ENCODE results near the gene SMTNL2.
A peak's percentile ranks its signal among the peaks of the same experiment; 100 is the strongest.

SMTNL2 gene

DNA sequence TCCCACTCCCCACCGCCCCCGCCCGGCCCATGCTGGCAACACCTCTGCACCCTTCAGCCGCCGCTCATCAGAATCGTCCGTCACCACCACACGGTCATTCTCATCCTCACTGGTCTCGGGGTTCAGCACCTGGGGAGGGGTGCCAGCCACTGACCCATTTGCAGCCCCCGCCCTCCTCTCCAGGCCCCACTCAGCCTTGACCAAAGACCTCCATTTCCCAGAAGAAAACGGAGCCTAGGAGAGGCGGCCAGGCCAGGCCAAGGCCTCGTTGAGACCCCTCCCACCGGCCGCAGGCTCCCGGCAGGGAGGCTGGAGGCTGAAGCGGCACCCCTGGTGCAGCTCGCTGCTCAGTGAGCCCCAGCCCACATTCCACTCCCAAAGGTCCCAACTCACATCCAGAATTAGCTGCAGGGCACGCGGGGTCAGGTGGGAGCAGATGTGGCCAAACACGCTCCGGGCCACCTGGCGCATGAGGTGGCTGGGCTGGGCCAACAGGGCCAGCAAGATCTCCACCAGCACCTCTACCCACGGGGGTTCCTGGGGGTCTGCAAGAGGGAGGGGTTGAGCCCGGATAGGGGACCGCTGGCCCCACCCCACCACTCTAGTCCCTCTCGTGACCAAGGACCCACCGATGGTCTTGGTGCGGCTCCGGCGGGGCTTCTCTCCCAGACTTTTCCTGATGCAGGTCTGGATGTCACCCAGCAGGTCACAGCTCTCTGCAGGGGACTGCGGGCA is 38.9 kb upstream of the SMTNL2 start:
- DNase-seq (ENCODE audit: low spot score): no peak

DNA sequence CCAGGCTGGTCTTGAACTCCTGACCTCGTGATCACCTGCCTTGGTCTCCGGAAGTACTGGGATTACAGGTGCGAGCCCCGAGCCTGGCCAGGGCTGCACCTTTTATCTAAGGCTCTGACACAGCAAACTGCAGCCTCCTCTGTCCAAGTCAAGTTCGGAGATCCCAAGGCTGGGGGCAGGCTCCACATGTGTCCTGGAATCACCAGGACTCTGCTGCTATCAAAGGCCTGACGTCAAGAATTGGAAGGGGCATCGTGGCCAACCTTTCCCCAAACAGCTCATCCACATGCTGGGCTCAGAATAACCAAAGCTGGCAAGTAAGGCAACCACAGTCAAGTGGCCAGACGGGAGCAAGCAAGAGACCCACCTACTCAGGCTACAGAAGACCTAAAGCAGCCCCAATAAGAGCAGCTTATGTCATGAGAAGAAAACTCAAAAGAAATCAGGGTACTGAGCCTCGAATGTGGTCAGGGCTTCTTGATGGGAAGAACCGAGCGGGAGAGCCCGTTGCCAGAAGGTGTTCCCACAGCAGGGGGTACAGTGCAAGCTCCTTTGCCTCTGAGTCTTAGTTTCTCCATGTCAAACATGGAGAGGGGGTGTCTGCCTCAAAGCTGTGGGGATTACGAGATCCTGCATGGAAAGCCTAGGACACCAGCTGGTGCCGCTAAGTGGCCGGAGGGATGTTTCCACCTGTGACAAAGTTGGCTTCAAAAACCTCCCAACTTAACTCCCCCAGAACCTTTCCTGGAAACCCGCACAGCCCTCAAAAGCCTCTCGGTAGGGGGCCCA is 37.0 kb upstream of the SMTNL2 start:
- DNase-seq (ENCODE audit: low spot score): no peak

DNA sequence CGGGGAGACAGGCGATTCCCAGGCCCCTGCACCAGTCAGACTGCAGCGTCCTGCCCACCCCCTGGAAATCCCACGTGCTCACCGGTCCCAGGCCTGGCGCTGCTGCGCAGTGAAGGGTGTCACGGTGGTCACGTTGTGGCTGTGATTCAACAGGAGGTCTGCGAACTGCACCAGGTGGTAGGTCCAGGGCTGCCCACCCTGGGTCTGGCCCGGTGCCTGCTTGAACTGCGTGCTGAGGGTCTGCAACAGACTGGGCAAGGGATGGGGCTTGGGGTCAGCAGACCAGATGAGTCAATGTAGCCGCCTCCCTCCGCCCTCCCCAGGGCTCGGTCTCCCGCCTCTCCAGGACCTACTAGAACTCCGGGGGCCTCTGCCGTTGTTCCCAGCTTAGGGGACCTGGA is 36.3 kb upstream of the SMTNL2 start:
- DNase-seq (ENCODE audit: low spot score): no peak

DNA sequence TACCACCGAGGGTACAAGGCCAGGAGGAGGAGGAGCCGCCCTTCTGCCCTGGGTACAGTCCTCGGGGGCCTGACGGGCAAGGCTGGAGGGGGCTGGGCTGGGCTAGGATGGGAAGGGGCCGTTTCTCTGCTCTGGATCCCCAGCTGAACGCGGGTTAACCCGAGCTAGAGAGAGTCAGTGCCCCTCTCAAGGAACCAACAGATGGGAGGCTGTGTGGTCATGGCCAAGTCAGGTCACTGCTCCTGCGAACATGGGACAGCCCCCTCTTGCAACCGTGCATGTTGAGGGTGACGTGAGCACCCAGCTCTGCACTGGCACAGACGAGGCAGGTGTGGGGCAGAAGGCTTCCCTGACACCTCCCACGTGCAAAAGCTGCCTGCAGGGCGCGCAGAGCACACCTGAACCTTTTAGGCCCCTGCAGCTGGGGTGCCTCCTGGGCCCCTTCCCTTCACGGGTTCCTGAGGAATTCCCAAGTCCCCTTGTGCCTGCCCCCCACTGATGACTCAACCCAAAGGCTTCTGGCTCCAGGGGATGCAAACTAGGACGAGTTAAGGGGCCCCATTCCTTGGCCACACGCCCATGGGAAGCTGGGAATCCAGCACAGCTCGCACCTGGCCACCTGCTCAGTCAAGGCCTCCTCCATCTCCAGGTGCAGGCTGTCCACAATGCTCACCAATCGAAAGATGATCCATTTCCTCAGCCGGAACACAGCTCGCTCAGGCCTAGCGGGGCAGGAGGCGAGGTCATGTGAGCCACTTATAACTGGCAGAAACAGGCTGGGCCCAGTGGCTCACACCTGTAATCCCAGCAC is 35.4 kb upstream of the SMTNL2 start:
- DNase-seq (ENCODE audit: low spot score): no peak

DNA sequence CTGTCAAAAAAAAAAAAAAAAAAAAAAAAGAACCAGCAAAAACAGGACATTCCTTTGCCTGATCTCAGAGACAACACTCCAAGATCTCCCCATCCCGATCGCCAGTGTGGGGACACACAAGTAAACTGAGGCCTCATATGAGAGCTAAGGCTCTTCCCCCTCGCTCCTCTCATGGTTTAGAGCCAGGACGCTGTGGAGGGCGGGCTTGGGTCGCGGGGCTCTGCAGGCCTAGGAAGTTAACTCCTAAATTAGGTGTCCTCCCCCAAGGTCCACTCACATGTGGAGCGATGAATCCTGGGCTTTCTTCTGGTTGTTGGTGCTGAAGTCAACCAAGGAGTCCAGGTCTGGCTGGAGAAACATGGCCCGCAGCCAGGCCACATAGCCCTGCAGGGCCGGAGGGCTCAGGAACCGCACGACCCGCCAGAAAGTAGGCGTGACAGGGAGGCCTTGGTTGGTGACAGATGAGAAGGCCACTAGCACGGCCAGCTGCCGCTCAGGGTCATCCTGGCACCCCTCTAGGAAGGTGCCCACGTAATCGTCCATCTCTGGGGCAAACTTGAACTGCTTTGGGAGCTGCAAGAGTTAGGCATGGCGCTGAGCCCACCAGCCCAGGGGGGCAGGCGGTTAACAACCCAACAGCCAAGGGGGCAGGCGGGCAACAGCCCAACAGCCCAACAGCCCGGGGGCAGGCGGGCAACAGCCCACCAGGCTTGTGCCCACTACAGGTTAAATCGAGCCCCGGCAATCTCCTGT is 34.4 kb upstream of the SMTNL2 start:
- DNase-seq (ENCODE audit: low spot score): no peak

DNA sequence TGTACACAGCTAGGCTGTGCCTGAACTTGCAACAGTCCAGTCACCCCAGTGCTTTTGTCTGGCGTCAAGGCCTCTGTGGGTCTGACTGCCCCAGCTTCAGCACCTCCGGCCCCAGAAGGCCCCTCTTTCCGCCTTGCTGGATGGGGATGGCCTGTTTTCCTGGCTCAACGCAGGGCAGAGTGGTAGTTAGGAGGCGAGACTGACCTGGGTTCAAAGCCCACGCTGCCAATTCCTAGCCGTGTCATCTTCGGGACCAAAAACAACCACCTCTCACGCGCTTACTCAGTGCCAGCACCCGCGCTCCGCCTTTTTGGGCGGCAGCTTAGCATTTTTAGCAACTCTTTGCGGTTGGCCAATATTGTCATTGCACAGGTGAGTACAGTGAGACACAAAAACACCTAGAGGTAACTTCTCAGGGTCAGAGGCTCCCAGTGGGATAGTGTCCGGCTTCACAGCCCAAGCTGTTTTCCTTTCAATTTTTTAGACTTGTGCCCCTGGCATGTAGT is 33.7 kb upstream of the SMTNL2 start:
- no peak for DNase-seq (ENCODE audit: low spot score)

DNA sequence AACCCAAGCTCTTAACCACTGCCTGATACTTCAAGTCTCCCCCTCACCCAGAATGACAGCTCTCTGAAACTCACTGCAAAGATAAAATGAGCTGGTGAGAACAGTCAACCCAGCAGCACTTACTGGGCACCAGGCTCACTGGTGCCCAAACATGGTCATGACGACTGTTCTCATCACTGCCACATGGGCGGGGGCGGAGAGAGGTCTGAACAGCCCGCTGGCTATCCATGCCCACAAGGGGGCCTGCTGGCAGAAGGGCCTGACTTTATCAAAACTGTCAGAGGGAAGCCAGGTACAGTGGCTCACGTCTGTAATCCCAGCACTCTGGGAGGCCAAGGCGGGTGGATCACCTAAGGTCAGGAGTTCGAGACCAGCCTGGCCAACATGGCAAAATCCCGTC is 33.2 kb upstream of the SMTNL2 start:
- DNase-seq (ENCODE audit: low spot score): no peak

DNA sequence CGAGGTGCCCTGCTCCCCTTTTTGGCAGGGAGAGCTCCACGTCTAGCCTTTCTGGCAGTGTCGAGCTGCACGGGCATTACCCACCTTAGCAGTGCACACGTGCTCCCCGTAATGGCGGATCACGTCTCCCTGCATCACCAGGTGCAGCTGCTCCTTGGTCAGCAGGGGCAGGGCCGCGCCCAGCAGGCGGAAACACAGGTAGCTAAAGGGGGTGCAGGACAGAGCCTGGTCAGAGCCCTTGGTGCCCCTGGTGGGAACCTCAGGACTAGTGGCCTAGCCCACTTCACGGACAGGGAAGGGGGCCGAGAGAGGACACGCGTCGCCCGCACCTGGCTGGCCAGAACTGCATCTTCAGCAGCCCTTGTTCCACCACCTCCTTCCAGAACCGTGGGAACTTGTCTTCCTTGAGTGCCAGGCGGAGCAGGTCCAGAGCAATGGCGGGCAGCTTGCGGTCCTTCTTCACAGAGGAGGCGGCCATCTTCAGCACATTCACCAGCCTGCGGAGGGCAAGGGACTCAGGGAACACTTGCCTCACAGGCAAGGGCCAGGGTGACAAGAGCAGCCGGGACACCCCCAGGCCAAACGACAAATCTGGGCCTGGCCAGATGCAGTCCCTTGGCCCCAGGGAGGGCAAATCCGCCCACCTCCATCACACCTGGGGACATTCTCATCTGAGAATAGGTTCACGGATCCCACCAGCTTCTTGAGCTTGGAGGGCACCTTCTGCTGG is 32.4 kb upstream of the SMTNL2 start:
- DNase-seq (ENCODE audit: low spot score): no peak

DNA sequence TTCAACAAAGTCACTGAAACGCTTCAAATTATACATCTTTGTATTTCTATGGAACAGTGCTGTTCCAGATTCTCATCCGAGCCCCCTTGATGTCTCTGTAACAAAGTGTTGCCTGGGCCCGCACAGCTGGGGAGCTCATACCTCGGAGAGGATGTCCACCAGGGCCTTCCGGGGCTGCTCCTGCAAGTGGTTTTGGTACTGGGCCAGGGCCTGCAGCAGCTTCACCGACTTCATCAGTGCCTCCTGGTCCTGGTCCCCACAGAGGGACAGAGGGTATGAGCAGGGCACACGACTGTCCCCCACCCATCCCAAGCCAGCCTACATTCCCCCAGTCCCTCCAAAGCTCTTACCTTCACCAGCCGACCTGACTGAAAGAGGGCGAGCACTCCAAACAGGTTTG is 30.7 kb upstream of the SMTNL2 start:
- DNase-seq (ENCODE audit: low spot score): no peak

DNA sequence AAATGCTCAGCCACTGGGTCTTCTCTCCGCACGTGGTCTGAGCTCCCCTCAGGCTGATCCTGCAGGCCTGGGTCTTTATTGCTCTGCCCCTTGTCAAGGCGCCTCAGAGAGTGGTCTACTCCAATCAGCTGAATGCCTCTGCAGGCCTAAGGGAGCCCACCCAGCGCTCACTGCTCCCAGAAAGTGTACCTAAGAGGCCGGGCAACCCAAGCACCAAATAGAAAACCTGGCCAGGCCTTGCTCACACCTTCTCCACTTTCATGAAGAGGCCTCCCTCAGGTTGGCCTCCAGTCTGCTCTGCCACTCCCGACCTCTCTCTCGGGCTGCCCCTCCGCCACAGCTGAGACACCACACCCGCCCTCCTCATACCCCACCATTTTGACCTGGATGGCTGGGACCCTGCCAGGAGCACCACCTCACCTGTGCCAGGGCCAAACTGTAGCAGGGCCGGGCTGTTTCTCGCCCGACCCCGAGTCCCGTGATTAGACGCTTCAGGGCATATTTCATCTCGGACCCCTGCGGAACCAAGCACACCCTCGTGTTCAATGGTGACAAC is 29.8 kb upstream of the SMTNL2 start:
- DNase-seq (ENCODE audit: low spot score): no peak

DNA sequence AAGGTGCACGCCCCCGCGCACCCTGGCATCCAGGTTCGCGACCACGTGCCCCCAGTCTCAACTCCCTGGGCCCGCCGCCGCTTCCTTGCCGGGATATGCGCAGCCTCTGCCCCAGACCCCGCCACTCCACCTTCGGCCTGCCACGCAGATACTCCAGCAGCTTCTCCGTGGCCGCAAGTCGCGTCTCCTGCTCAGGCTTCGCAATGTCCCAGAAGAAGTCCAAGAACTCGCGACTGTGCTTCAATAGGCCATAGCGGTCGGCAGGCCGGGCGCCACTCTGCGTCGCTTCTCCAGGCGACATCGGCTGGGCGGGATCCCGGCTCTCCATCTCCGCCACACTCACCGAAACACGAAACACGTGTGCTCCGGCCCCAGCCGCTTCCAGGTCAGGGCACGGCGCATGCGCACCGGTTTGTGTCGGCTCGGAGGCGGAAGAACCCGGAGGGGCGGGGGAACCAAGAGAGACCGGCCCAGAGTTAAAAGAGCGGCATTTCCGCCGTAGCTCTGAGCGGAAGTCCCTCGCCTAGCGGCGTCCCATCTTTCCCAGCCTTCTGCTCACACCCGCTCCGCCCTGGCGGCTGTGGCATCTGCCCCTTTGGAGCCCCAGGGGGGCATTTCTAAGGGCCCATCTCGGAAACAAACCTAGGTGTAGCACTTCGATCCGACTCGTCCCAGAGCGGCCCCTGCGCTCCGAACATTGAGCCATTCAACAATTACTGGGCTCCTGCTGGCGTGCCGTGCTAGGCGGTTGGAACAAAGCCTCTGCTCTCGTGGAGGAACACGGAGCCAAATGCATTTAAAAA is 29.1 kb upstream of the SMTNL2 start, which contains the start of gene MYBBP1A:
Gene MYBBP1A (minus strand): TSS at position 388 of the 803 bp plus-strand sequence. CDS start 60 bp downstream, at position 328.
- DNase-seq (ENCODE audit: low spot score): peak; percentile 98

DNA sequence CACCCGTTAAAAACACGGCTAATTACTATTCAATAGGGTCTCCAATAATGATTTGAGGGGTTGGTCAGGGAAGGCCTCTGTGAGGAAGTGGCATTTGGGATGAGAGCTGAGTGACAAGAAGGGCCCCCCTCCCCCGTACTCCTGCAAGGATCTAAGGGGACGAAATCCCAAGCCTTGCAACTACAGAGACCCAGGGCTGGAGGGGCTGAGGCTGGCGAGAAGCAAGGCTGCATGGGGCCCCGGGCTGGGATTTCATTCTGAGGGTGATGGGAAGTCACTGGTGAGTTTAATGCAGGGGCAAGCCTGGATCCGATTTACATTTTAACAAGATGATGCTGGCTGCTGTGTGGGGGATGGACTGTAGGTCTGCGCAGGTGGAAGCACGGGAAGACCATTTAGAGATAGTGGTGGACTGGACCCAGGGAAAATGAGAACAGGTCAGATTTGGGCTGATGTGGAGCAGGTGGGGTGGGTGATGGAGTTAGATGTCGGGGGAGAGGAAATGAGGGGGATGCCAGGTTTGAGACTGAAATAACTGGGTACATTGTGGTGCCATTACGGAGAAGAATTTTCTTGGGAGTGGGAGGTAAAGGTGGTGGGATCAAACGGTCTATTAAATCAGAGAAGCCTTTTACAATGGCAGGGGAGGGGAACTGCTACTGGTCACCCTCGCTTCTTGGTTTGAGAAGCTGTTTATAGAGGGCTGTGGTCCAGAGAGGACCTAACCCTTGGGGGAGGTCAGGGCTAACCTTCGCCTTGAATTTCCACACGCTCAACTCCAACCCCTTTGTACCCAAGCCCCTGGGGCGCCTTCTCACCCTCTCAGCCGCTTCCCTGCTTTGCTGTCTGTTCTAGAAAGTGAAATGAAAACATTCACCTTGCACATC is 28.2 kb upstream of the SMTNL2 start:
- no peak for DNase-seq (ENCODE audit: low spot score)

DNA sequence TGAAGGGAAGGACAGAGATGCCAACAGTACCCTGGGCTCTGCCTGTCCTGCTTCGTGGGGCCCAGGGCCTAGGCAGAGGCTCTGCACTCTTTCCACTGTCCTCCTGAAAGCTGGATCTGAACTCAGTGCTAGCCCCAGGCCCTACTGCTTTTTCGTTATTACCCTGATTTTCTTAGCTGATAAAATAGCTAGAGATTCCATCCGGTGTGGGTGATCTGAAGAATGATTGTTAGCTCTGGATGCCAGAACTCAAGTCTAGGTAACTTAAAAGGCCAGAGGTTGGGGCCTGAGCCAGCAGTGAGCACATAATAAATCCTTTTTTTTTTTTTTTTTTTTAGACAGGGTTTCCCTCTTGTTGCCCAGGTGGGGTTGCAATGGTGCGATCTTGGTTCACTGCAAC is 27.3 kb upstream of the SMTNL2 start:
- DNase-seq (ENCODE audit: low spot score): no peak

DNA sequence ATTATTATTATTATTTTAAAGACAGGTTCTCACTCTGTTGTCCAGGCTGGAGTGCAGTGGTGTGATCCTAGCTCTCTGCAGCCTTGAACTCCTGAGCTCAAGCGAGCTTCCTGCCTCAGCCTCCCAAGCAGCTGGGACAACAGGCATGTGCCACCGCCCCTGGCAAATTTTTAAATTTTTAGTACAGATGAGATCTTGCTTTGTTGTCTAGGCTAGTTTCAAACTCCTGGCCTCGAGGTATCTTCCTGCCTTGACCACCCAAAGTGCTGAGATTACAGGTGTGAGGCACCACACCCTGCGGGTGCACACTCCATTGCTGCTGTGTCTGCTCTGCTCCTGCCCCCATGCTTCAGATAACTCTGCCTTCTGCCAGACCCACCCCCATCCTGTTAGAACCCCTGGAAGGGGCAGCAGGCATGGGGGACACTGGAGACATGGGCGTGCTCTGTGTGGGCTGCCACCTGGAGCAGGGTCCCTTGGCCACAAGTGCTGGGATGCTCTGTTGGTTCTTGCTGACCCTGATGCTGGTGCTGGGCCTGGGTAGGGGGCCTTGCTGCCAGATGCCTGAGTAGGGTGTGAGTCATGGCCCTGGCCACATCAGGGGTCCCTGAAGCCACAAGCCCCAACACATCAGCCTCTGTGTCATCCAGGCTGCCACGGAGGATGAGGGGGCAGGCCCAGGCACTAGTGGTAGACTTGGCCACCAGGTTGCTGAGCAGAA is 26.5 kb upstream of the SMTNL2 start:
- no peak for DNase-seq (ENCODE audit: low spot score)

DNA sequence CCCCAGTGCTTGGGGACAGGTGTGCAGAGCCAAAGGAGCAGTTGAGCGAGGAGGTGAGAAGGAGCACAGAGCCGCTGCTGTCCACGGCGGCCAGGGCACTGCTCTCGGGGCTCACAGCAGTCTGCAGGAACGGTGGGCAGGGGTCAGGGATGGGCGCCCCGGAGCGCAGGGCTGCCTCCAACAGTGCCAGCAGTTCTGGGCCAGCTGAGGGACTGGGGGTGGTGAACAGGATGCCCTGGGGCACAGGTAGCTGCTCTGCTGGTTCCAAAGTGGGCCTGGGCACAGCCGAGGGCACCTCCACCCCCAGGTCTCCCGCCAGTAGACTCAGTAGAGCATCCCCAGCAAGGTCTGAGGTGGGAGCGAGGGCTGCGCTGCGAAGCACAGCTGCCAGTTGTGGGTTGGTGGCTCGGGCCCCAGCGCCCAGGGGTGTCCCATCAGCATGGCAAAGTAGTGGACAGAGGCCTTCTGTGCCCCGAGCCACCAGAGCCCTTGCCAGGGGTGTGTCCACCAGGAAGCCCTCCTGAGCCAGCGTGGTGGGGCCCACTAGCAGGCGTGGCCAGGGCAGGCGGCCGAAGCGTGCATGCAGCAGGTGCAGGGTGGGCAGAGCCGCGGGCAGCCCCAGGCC is 25.9 kb upstream of the SMTNL2 start:
- DNase-seq (ENCODE audit: low spot score): no peak

DNA sequence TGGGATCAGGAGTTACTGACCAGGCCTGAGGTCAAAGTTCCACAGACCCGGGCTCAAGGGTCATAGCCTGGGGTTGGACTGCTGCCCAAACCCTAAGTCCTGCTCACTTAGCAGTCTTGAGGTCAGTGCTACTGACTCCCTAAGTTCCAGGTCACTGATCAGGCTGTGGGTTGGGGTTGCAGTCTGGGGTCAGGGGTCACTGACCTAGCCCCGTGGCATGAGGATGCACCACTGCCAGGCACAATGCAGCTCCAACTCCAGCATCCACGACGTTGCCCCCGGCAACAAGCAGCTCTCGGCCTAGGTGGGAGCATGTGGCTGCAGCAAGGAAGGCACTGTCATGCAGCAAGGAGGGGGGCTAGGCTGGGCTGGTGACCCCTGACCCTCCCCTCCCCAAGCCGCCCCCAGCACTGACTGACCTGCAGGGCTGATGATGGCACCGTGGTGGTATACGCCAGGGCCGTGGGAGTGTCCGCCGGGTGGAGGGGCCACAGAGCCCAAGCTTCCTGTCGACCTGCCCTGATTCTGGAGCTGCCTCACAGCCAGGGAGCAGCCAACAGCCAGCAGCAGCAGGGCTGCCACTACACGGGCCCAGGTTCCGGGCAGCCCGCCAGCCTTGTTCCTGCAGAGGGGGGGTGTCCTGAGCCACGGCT is 25.1 kb upstream of the SMTNL2 start:
- no peak for DNase-seq (ENCODE audit: low spot score)

DNA sequence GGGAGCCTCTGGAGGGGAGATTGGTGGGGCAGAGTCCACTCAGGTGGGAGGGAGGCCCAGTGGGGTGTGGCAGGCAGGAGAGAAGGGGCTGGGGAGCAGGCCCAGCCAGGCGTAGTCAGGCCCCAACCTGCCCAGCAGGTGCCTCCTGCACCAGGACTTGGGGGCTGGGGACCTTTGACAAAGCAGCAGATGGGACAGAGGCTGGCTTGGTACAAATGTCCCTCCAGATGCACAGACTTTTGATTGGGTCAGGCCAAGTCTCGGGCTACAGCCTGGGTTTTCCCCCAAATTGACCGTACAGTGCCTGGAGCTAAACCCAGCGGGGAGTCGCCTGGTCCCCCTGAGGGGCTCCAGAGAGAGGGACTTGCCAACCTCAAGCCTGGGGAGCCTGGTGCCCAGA is 24.4 kb upstream of the SMTNL2 start:
- DNase-seq (ENCODE audit: low spot score): no peak

Measured in LoVo (cell line).